ENCODE data around the gene SPTLC3.

DNA sequence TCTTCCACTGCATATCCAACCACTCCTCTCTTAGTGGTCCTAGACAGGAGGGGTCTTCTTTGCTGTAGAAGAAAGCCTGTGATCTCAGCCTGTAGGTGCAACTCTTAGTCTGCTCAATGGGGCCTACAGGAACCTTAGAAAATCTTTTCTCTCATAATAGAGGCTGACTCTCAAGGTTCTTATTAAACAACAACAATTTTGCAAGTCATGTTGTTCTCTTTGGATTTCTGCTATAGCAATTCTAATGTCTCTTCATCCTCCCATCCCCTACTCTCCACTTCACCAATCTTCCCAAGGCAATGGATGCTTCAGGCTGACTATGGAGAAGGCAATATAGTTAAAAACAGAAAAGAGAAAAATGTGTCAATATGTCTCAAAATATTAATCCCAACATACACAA, 40.8 kb upstream of the SPTLC3 start:
- TF ChIP-seq, protein P1, sequence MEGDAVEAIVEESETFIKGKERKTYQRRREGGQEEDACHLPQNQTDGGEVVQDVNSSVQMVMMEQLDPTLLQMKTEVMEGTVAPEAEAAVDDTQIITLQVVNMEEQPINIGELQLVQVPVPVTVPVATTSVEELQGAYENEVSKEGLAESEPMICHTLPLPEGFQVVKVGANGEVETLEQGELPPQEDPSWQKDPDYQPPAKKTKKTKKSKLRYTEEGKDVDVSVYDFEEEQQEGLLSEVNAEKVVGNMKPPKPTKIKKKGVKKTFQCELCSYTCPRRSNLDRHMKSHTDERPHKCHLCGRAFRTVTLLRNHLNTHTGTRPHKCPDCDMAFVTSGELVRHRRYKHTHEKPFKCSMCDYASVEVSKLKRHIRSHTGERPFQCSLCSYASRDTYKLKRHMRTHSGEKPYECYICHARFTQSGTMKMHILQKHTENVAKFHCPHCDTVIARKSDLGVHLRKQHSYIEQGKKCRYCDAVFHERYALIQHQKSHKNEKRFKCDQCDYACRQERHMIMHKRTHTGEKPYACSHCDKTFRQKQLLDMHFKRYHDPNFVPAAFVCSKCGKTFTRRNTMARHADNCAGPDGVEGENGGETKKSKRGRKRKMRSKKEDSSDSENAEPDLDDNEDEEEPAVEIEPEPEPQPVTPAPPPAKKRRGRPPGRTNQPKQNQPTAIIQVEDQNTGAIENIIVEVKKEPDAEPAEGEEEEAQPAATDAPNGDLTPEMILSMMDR (conservative IDR thresholded peaks at IDR 0.05; ENCODE audit: low read length), result no peak
- TF ChIP-seq EZH2phosphoT487 (IDR thresholded peaks at IDR 0.05; ENCODE audit: borderline replicate concordance, low read depth, low read length), result no peak
